ENCODE data around the gene P2RY2.

DNA sequence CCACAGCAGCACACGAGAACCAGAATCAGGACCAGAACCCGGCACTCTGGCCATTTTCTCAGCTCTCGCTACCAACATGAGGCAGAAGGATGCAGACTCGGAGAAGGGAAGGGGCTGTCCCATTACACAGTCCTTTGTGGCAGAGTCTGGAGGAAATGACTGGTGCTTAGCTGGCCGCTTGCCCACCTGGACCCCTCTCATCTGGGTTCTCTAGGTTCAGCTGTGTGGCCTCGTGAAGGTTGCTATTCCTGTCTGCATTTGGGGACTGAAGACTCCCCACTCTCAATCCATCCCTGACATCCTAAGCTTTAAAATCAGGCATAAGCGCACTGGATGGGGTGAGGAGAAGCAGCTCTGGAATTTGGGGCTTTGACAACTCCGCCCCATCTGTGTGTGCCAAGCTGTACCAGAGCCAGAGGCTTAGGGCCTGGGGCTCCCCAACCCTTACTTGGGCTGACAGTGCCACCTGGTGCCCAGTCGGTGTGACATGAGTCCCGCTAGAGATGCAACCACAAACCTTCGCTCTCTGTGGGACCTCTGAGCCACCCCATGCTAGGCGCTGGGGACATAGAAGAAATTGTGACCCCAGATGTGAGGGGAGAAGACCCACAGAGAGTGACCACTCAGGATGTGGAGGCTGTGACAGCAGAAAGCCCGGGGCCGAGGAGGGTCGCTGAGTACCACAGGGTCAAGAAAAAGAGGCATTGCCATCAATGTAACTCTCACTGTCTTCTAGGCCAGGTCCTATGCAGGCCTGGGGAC lies 40.1 kb upstream of the P2RY2 start:
- peak; percentile 67 to 95 (median 81) for TF ChIP-seq CTCF (IDR thresholded peaks at IDR 0.05)
- TF ChIP-seq EP300 (IDR thresholded peaks at IDR 0.05): peak in 1 of 2 donors; percentile 60

All from tibial nerve (tissue), 4 donors.